GM19193 (cell line): ENCODE data around the gene GPR119.

Experiments
- POLR2A ChIP-seq: IDR thresholded peaks from 4 replicates; pipeline ENCODE4 v1.6.1; 2011; ENCODE audit not compliant: insufficient read depth, insufficient read length; ENCODE audit errors: extremely low read depth

The GPR119 gene

DNA sequence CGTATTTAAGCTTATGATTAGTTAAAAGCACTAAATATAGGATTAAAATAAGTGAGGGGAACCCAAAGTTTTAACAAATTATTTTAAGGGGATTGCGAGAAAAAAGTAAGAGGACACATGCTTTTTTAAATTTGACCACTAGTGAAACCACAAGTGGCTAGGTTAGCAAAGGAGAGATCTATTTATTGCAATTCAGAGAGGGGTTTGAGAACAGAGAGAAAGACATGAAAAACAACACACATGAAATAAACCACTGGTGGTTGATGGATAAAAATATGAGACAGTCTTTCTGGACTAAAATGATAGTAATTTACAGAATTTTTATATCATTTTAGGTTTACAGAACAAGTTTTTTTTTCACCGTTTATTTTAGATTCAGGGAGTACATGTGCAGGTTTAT lies 33.9 kb downstream of the GPR119 start:
- no peak for TF ChIP-seq POLR2A

DNA sequence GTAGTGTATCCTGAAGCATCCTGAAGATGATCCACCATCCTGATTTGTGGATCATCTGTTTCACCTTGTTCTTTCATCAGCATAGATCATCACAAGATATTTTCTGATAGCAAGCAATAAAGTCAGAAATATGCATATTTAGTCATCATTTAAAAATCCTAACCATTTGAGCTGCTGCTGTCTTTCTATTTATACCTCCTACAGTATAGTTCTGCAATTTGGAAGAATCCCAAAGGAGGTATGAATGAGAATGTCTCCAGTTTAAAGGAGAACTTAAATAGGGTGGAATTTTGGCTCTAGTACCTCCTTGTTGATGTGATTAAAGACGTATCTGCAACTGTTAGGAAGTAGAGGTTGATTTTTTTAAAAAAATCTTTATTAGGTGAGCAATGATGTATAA lies 38.2 kb downstream of the GPR119 start:
- no peak for TF ChIP-seq POLR2A

- TF ChIP-seq POLR2A, result no peak
These were observed 42.1 kb downstream of the GPR119 start for GRCh38 chrX:130343411-130343810.

DNA sequence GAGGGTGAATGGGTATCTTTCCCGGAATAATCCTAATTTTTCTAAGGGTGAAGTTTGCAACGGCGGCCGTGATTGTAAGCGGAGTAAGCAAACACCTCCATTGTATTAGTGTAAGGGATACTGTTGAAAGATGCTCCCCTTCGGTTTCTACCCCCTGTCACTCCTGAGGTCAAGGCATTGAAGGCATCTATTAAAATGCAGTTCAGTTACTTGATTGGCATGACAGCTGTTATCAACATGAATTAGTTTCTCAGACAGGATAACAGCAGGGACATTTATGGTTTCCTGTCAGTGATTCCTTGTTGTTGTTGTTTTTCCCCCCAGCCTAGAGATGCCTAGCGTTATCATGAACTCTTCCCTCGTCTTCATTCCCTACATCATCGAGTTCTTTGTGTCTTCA lies 45.2 kb downstream of the GPR119 start:
- no peak for TF ChIP-seq POLR2A

- peak; percentile 57 for TF ChIP-seq POLR2A
These were observed 45.9 kb downstream of the GPR119 start, which contains the start of gene SLC25A14 for GRCh38 chrX:130339408-130340222. TSS of gene SLC25A14 (plus strand) at chrX:130339919. CDS start at chrX:130340279, 360 bp downstream.

DNA sequence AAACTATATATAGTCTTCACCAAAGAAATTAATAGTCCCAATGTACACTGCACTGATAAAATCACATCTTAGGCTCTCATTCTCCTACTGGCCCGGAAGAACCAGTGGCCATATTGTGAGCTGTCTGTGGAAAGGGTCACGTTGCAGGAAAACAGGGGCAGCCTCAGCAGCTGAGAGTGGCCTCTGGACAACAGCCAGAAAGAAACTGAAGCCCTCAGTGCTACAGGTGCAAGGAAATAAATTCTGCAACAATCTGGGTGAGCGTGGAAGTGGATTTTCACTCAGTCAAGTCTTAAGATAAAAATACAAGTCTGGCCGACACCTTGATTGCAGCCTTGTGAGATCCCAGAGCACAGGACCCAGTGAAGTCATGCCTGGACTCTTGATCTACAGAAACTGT lies 48.9 kb downstream of the GPR119 start:
- TF ChIP-seq POLR2A, result no peak
